Measurements from ENCODE around the gene HEPACAM.

- TF ChIP-seq, protein P1, sequence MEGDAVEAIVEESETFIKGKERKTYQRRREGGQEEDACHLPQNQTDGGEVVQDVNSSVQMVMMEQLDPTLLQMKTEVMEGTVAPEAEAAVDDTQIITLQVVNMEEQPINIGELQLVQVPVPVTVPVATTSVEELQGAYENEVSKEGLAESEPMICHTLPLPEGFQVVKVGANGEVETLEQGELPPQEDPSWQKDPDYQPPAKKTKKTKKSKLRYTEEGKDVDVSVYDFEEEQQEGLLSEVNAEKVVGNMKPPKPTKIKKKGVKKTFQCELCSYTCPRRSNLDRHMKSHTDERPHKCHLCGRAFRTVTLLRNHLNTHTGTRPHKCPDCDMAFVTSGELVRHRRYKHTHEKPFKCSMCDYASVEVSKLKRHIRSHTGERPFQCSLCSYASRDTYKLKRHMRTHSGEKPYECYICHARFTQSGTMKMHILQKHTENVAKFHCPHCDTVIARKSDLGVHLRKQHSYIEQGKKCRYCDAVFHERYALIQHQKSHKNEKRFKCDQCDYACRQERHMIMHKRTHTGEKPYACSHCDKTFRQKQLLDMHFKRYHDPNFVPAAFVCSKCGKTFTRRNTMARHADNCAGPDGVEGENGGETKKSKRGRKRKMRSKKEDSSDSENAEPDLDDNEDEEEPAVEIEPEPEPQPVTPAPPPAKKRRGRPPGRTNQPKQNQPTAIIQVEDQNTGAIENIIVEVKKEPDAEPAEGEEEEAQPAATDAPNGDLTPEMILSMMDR (IDR thresholded peaks at IDR 0.05) = no peak
- TF ChIP-seq POLR2A (IDR thresholded peaks at IDR 0.05) (no peak), POLR2AphosphoS5 (IDR thresholded peaks at IDR 0.05) (no peak), EP300 (IDR thresholded peaks at IDR 0.05) (no peak)
Observed at GRCh38 chr11:124923296-124923695, 12.6 kb downstream of the HEPACAM start.

Measured in upper lobe of left lung (tissue), 4 donors.